PC-9 (cell line): ENCODE measurements around the gene GPS2. TPM values are rescaled to one million over a fixed set of nuclear protein-coding genes. Genes with fewer than 3 reads are reported as not detected.

Experiments
- BruUV-seq: library from RNA; stranded (reverse); fragments of 400-500 nt; replicated peaks from 2 replicates; lab custom pipeline; 2021; lab: Mats Ljungman, UMichigan
- CTCF ChIA-PET: fragments of 300-600 bp; sonication (Branson Sonifier 250); formaldehyde crosslinking; loops from one replicate; lab custom pipeline; 2022; ENCODE audit warnings: antibody characterized with exemption; lab: Charles Lee
- POLR2A ChIA-PET: fragments of 300-600 bp; sonication (Branson Sonifier 250); formaldehyde crosslinking; loops from one replicate; lab custom pipeline; 2022; ENCODE audit warnings: antibody characterized with exemption; ENCODE audit not compliant: unreplicated experiment; lab: Charles Lee
- DNase-seq, 2 experiments: peaks; one replicate each; pipeline versions ENCODE4 v3.0.0 to v3.0.0-alpha.2; 2015 to 2022; ENCODE audit warnings: mixed read lengths in 1 of 2
- H2AFZ ChIP-seq: fragments of 200-600 bp; sonication (generic); 2 replicates; pipeline ENCODE4 v1.8.1; 2017; ENCODE audit warnings: antibody characterized with exemption
- H3F3A ChIP-seq: fragments of 200-600 bp; sonication (generic); 2 replicates; pipeline ENCODE4 v1.8.1; 2017; ENCODE audit warnings: antibody characterized with exemption, mild to moderate bottlenecking, low read depth; ENCODE audit not compliant: insufficient read depth
- H3K27ac ChIP-seq: fragments of 200-600 bp; sonication (generic); 2 replicates; pipeline ENCODE4 v1.6.1; 2016; ENCODE audit warnings: mixed run types
- H3K27me3 ChIP-seq: fragments of 200-600 bp; sonication (generic); 2 replicates; pipeline ENCODE4 v1.6.1; 2016; ENCODE audit warnings: low read depth, mixed run types; ENCODE audit not compliant: insufficient read depth
- H3K36me3 ChIP-seq: fragments of 200-600 bp; sonication (generic); 2 replicates; pipeline ENCODE4 v1.6.1; 2016; ENCODE audit warnings: low read depth, mixed run types
- H3K4me1 ChIP-seq: fragments of 200-600 bp; sonication (generic); replicated peaks from 2 replicates; pipeline ENCODE4 v1.6.1; 2016; ENCODE audit warnings: mixed run types; ENCODE audit not compliant: insufficient read depth
- H3K4me2 ChIP-seq: fragments of 200-600 bp; sonication (generic); 2 replicates; pipeline ENCODE4 v1.6.1; 2017; ENCODE audit warnings: mixed run types
- H3K4me3 ChIP-seq: fragments of 200-600 bp; sonication (generic); 2 replicates; pipeline ENCODE4 v1.6.1; 2016; ENCODE audit warnings: mixed run types
- H3K79me2 ChIP-seq: fragments of 200-600 bp; sonication (generic); 2 replicates; pipeline ENCODE4 v1.6.1; 2017; ENCODE audit warnings: low read depth, mixed run types
- H3K9me2 ChIP-seq: fragments of 200-600 bp; sonication (generic); 2 replicates; pipeline ENCODE4 v1.8.1; 2017; ENCODE audit warnings: mild to moderate bottlenecking; ENCODE audit not compliant: insufficient read depth
- H3K9me3 ChIP-seq: fragments of 200-600 bp; sonication (generic); 2 replicates; pipeline ENCODE4 v1.8.1; 2016; ENCODE audit warnings: low read depth; ENCODE audit not compliant: insufficient read depth
- H4K20me1 ChIP-seq: fragments of 200-600 bp; sonication (generic); 2 replicates; pipeline ENCODE4 v1.8.1; 2017; ENCODE audit not compliant: insufficient read depth
- EZH2 ChIP-seq: fragments of 200-600 bp; sonication (generic); IDR thresholded peaks from 2 replicates; pipeline ENCODE4 v1.8.0; 2017; ENCODE audit warnings: antibody characterized with exemption, low read depth
- intact Hi-C: fragments of 100-400 bp; cut with micrococcal nuclease; formaldehyde crosslinking; loops from one replicate; pipeline ENCODE4 v1.10.0; 2022; ENCODE audit not compliant: unreplicated experiment
- total RNA-seq: library from RNA; stranded (reverse); gene quantifications from 2 replicates; pipeline ENCODE4 v1.2.3, GENCODE V29; 2021
- TF ChIP-seq, protein P1 (sequence below): fragments of 200-600 bp; sonication (generic); conservative IDR thresholded peaks from 2 replicates; pipeline ENCODE4 v1.6.1; 2017; ENCODE audit warnings: mixed run types, antibody characterized with exemption, mild to moderate bottlenecking, moderate library complexity

Gene GPS2
- total RNA-seq, 1 experiment from 2014 or later, result 61.3 TPM

GRCh38 chr17:7285679-7286078 lies 29.5 kb downstream of the GPS2 start:
- Histone ChIP-seq H3F3A (peaks cover 4% of the 10 kb centered on the region; the same call in 1 of the 2 replicates), H3K36me3 (no peaks in the 10 kb centered on the region), H3K4me2 (no peak overlapping the region), H3K4me3 (no peak overlapping the region), H3K79me2 (no peaks in the 10 kb centered on the region), H3K9me2 (no peaks in the 10 kb centered on the region), H3K27me3 (peaks cover 5% of the 10 kb centered on the region; the same call in 1 of the 2 replicates), H3K4me1 (no peaks in the 10 kb centered on the region), H3K27ac (no peak overlapping the region), H2AFZ (no peak overlapping the region), H4K20me1 (no peaks in the 10 kb centered on the region), H3K9me3 (no peaks in the 10 kb centered on the region)
- BruUV-seq, result no TSS peak
- POLR2A ChIA-PET, result no interaction called here
- TF ChIP-seq EZH2, result no peak
- TF ChIP-seq, protein P1, sequence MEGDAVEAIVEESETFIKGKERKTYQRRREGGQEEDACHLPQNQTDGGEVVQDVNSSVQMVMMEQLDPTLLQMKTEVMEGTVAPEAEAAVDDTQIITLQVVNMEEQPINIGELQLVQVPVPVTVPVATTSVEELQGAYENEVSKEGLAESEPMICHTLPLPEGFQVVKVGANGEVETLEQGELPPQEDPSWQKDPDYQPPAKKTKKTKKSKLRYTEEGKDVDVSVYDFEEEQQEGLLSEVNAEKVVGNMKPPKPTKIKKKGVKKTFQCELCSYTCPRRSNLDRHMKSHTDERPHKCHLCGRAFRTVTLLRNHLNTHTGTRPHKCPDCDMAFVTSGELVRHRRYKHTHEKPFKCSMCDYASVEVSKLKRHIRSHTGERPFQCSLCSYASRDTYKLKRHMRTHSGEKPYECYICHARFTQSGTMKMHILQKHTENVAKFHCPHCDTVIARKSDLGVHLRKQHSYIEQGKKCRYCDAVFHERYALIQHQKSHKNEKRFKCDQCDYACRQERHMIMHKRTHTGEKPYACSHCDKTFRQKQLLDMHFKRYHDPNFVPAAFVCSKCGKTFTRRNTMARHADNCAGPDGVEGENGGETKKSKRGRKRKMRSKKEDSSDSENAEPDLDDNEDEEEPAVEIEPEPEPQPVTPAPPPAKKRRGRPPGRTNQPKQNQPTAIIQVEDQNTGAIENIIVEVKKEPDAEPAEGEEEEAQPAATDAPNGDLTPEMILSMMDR, result no peak
- CTCF ChIA-PET, result no interaction called here
- intact Hi-C loops, result no loop called here
- no peak for DNase-seq

DNA sequence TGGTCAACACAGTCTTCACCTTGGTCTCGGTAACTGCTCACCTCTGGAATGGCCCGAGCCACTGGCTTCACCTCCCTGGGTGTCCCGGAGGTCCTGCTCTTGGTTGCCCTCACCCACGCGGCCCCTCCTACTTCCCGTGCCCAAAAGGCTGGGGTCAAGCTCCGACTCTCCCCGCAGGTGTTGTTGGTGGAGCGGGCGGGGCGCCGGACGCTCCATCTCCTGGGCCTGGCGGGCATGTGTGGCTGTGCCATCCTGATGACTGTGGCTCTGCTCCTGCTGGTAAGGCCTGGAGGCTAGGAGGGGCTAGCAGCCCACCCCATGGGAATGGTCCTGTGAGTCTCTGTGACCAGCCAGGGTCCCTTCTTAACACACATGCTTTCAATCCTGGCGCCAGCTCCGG lies 30.2 kb downstream of the GPS2 start:
- Histone ChIP-seq H3K79me2 (no peaks in the 10 kb centered on the region), H2AFZ (no peak overlapping the region), H3K4me3 (no peak overlapping the region), H3K27ac (no peak overlapping the region), H3K27me3 (no peaks in the 10 kb centered on the region; the same call in 1 of the 2 replicates), H3K4me1 (0 out of 2 replicates have a peak, but pooled peaks cover 4% of the 10 kb centered on the region), H3K9me2 (no peaks in the 10 kb centered on the region), H3F3A (peaks cover 9% of the 10 kb centered on the region; the same call in 1 of the 2 replicates), H3K36me3 (no peaks in the 10 kb centered on the region), H4K20me1 (no peaks in the 10 kb centered on the region), H3K9me3 (no peaks in the 10 kb centered on the region), H3K4me2 (no peak overlapping the region)
- POLR2A ChIA-PET, result no interaction called here
- TF ChIP-seq, protein P1, result no peak
- intact Hi-C loops, result no loop called here
- BruUV-seq, result no TSS peak
- DNase-seq, result no peak
- CTCF ChIA-PET, result no interaction called here

GRCh38 chr17:7283471-7284216 lies 31.5 kb downstream of the GPS2 start:
- Histone ChIP-seq H3F3A (peaks cover 12% of the 10 kb centered on the region; the same call in 1 of the 2 replicates), H3K79me2 (no peaks in the 10 kb centered on the region), H3K9me3 (no peaks in the 10 kb centered on the region), H3K27ac (no peak overlapping the region), H3K4me1 (0 out of 2 replicates have a peak, but pooled peaks cover 4% of the 10 kb centered on the region), H3K4me3 (no peak overlapping the region), H2AFZ (no peak overlapping the region), H4K20me1 (no peaks in the 10 kb centered on the region), H3K27me3 (no peaks in the 10 kb centered on the region), H3K36me3 (no peaks in the 10 kb centered on the region), H3K4me2 (no peak overlapping the region), H3K9me2 (no peaks in the 10 kb centered on the region)
- ChIA-PET CTCF (interaction anchor here (1.4 kb wide), 1 partner anchor 13 kb away, joined by 3 read pairs; no protein-coding TSS in a partner anchor), POLR2A (no interaction called here)
- TF ChIP-seq, protein P1, result no peak
- no peak for TF ChIP-seq EZH2
- BruUV-seq, result no TSS peak
- DNase-seq, result no peak
- intact Hi-C loops, result no loop called here
